H9 (cell line): ENCODE measurements around the gene OTUB2. TPM values are rescaled to one million over a fixed set of nuclear protein-coding genes. Genes with fewer than 3 reads are reported as not detected.

Source experiments
- DNase-seq: peaks from one replicate; pipeline ENCODE4 v3.0.0-alpha.2; 2017
- H2AFZ ChIP-seq: one replicate; pipeline ENCODE4 v1.6.1; 2013; ENCODE audit warnings: mild to moderate bottlenecking, low read length, control low read depth, moderate library complexity
- H2AK5ac ChIP-seq: 2 replicates; pipeline ENCODE4 v1.6.1; 2013; ENCODE audit warnings: low read length, control low read depth, mixed read lengths; ENCODE audit not compliant: insufficient read length
- H2BK120ac ChIP-seq: one replicate; pipeline ENCODE4 v1.6.1; 2013; ENCODE audit warnings: low read depth, mild to moderate bottlenecking, low read length, control low read depth, inconsistent platforms; ENCODE audit not compliant: poor library complexity, severe bottlenecking
- H2BK12ac ChIP-seq: 2 replicates; pipeline ENCODE4 v1.6.1; 2013; ENCODE audit warnings: low read length, control low read depth, mixed read lengths, low read depth; ENCODE audit not compliant: insufficient read length
- H2BK15ac ChIP-seq: 2 replicates; pipeline ENCODE4 v1.6.1; 2013; ENCODE audit warnings: low read depth, low read length, control low read depth
- H2BK20ac ChIP-seq: one replicate; pipeline ENCODE4 v1.6.1; 2013; ENCODE audit warnings: low read depth, mild to moderate bottlenecking, low read length, control low read depth, inconsistent platforms; ENCODE audit not compliant: poor library complexity, severe bottlenecking
- H2BK5ac ChIP-seq: 2 replicates; pipeline ENCODE4 v1.6.1; 2013; ENCODE audit warnings: low read length, control low read depth, mixed read lengths; ENCODE audit not compliant: insufficient read length
- H3K14ac ChIP-seq: 2 replicates; pipeline ENCODE4 v1.6.1; 2013; ENCODE audit warnings: low read length, control low read depth; ENCODE audit not compliant: insufficient read depth
- H3K18ac ChIP-seq: 2 replicates; pipeline ENCODE4 v1.6.1; 2013; ENCODE audit warnings: low read depth, mild to moderate bottlenecking, mixed read lengths, low read length, control low read depth; ENCODE audit not compliant: insufficient read length
- H3K23ac ChIP-seq: 2 replicates; pipeline ENCODE4 v1.6.1; 2013; ENCODE audit warnings: low read length, control low read depth, mixed read lengths, low read depth; ENCODE audit not compliant: insufficient read length
- H3K23me2 ChIP-seq: 2 replicates; pipeline ENCODE4 v1.6.1; 2013; ENCODE audit warnings: low read depth, mild to moderate bottlenecking, mixed read lengths, low read length, control low read depth; ENCODE audit not compliant: insufficient read length, poor library complexity, severe bottlenecking
- H3K27ac ChIP-seq: 2 replicates; pipeline ENCODE4 v1.5.1; 2013; ENCODE audit warnings: low read length, control low read depth, mixed read lengths, low read depth; ENCODE audit not compliant: insufficient read length
- H3K27me3 ChIP-seq: 2 replicates; pipeline ENCODE4 v1.6.1; 2013; ENCODE audit warnings: low read length, control low read depth, inconsistent platforms; ENCODE audit not compliant: insufficient read depth
- H3K4ac ChIP-seq: 2 replicates; pipeline ENCODE4 v1.6.1; 2013; ENCODE audit warnings: low read depth, mild to moderate bottlenecking, control low read depth, inconsistent platforms, low read length, moderate library complexity
- H3K4me1 ChIP-seq: 2 replicates; pipeline ENCODE4 v1.6.1; 2013; ENCODE audit warnings: low read length, control low read depth, inconsistent platforms; ENCODE audit not compliant: insufficient read depth
- H3K4me2 ChIP-seq: 2 replicates; pipeline ENCODE4 v1.6.1; 2013; ENCODE audit warnings: low read length, control low read depth, mixed read lengths; ENCODE audit not compliant: insufficient read length, insufficient read depth
- H3K56ac ChIP-seq: 2 replicates; pipeline ENCODE4 v1.6.1; 2013; ENCODE audit warnings: low read depth, mild to moderate bottlenecking, mixed read lengths, low read length, control low read depth; ENCODE audit not compliant: insufficient read length
- H3K79me1 ChIP-seq: 2 replicates; pipeline ENCODE4 v1.6.1; 2013; ENCODE audit warnings: low read depth, mild to moderate bottlenecking, moderate library complexity, low read length, control low read depth, inconsistent platforms; ENCODE audit not compliant: insufficient read depth, poor library complexity, severe bottlenecking
- H3K79me2 ChIP-seq: 2 replicates; pipeline ENCODE4 v1.6.1; 2013; ENCODE audit warnings: low read length, control low read depth, inconsistent platforms; ENCODE audit not compliant: insufficient read depth
- H3K9ac ChIP-seq: 2 replicates; pipeline ENCODE4 v1.6.1; 2013; ENCODE audit warnings: low read length, control low read depth, mixed read lengths; ENCODE audit not compliant: insufficient read length; ENCODE audit errors: extremely low read depth
- H3K9me3 ChIP-seq: one replicate; pipeline ENCODE4 v1.6.1; 2013; ENCODE audit warnings: low read depth, low read length, inconsistent platforms; ENCODE audit not compliant: control insufficient read depth
- H3T11ph ChIP-seq: one replicate; pipeline ENCODE4 v1.6.1; 2013; ENCODE audit warnings: mild to moderate bottlenecking, low read length, control low read depth, inconsistent platforms
- H4K20me1 ChIP-seq: one replicate; pipeline ENCODE4 v1.6.1; 2013; ENCODE audit not compliant: control insufficient read depth, insufficient read length, insufficient read depth
- H4K5ac ChIP-seq: 2 replicates; pipeline ENCODE4 v1.6.1; 2013; ENCODE audit warnings: low read depth, mild to moderate bottlenecking, mixed read lengths, low read length, control low read depth; ENCODE audit not compliant: insufficient read length
- H4K8ac ChIP-seq: replicated peaks from 2 replicates; pipeline ENCODE4 v1.6.1; 2013; ENCODE audit warnings: low read length, control low read depth, mixed read lengths, low read depth; ENCODE audit not compliant: insufficient read length
- H4K91ac ChIP-seq: 2 replicates; pipeline ENCODE4 v1.6.1; 2013; ENCODE audit warnings: low read depth, mild to moderate bottlenecking, moderate library complexity, mixed read lengths, low read length, control low read depth; ENCODE audit not compliant: insufficient read length
- H3K27ac Mint-ChIP-seq, 3 experiments: 2 replicates in 2 of 3; 3 replicates in 1 of 3; pipeline ENCODE4 v1.8.0; 2020 to 2021; ENCODE audit warnings: mixed read lengths in 3 of 3, mild to moderate bottlenecking in 1 of 3, moderate library complexity in 1 of 3
- H3K27me3 Mint-ChIP-seq: 2 replicates; pipeline ENCODE4 v1.8.0; 2021; ENCODE audit warnings: low read depth, mild to moderate bottlenecking, moderate library complexity, mixed read lengths
- H3K36me3 Mint-ChIP-seq, 3 experiments: 2 replicates in 2 of 3; 3 replicates in 1 of 3; pipeline ENCODE4 v1.8.0; 2020 to 2021; ENCODE audit warnings: low read depth in 3 of 3, mixed read lengths in 3 of 3; ENCODE audit not compliant: insufficient read depth in 1 of 3
- H3K4me1 Mint-ChIP-seq, 2 experiments: 2 replicates each; pipeline ENCODE4 v1.8.0; 2020; ENCODE audit warnings: mixed read lengths in 2 of 2
- H3K4me3 Mint-ChIP-seq, 2 experiments: 2 replicates in 1 of 2; 3 replicates in 1 of 2; pipeline ENCODE4 v1.8.0; 2020 to 2021; ENCODE audit warnings: mild to moderate bottlenecking in 2 of 2, mixed read lengths in 2 of 2, moderate library complexity in 1 of 2
- H3K9me3 Mint-ChIP-seq, 2 experiments: 2 replicates in 1 of 2; 3 replicates in 1 of 2; pipeline ENCODE4 v1.8.0; 2020; ENCODE audit warnings: mild to moderate bottlenecking in 2 of 2, mixed read lengths in 2 of 2, moderate library complexity in 1 of 2
- WGBS: extraction: QIAGEN DNeasy Blood & Tissue Kit; methylation state at CpG from one replicate; pipeline ENCODE4 v1.1.7; 2013; ENCODE audit warnings: missing lambda C conversion rate, low lambda C conversion rate, mixed read lengths; ENCODE audit not compliant: insufficient read length; ENCODE audit errors: extremely low coverage; 5-methylcytosine and 5-hydroxymethylcytosine counted together
- total RNA-seq: library from RNA; stranded (reverse); gene quantifications from 2 replicates; pipeline ENCODE4 v1.2.1, GENCODE V29; 2021
- TF ChIP-seq, protein P1 (sequence below): fragments of 200-600 bp; sonication (generic); conservative IDR thresholded peaks from 3 replicates; pipeline ENCODE4 v1.8.0; 2021; ENCODE audit warnings: antibody characterized with exemption, mild to moderate bottlenecking

The OTUB2 gene
- total RNA-seq, 1 experiment from 2014 or later = 3.6 TPM

GRCh38 chr14:93978735-93979134 lies 47.4 kb upstream of the OTUB2 start:
- Histone ChIP-seq H3K23me2 (no peaks in the 10 kb centered on the region), H4K20me1 (no peaks in the 10 kb centered on the region), H3K27me3 (no peaks in the 10 kb centered on the region), H2BK5ac (no peak overlapping the region), H3K4me1 (no peaks in the 10 kb centered on the region; the same call in 1 of the 2 replicates), H2BK12ac (no peak overlapping the region), H3K27ac (no peak overlapping the region), H3K23ac (no peak overlapping the region), H3K9ac (no peak overlapping the region), H3K14ac (no peak overlapping the region), H2BK20ac (no peak overlapping the region), H3K9me3 (no peaks in the 10 kb centered on the region), H3K56ac (no peak overlapping the region), H3K79me1 (no peaks in the 10 kb centered on the region), H2AFZ (no peak overlapping the region), H3K4ac (no peak overlapping the region), H2BK15ac (no peak overlapping the region), H3K79me2 (no peaks in the 10 kb centered on the region), H2BK120ac (no peak overlapping the region), H4K5ac (no peak overlapping the region), H2AK5ac (no peak overlapping the region), H4K91ac (no peak overlapping the region), H3K18ac (no peak overlapping the region), H3T11ph (no peak overlapping the region), H3K4me2 (no peak overlapping the region), H4K8ac (no peak overlapping the region)
- TF ChIP-seq, protein P1, sequence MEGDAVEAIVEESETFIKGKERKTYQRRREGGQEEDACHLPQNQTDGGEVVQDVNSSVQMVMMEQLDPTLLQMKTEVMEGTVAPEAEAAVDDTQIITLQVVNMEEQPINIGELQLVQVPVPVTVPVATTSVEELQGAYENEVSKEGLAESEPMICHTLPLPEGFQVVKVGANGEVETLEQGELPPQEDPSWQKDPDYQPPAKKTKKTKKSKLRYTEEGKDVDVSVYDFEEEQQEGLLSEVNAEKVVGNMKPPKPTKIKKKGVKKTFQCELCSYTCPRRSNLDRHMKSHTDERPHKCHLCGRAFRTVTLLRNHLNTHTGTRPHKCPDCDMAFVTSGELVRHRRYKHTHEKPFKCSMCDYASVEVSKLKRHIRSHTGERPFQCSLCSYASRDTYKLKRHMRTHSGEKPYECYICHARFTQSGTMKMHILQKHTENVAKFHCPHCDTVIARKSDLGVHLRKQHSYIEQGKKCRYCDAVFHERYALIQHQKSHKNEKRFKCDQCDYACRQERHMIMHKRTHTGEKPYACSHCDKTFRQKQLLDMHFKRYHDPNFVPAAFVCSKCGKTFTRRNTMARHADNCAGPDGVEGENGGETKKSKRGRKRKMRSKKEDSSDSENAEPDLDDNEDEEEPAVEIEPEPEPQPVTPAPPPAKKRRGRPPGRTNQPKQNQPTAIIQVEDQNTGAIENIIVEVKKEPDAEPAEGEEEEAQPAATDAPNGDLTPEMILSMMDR = no peak
- no peak overlapping the region for H3K4me3 Mint-ChIP-seq
- peaks cover 2% of the 10 kb centered on the region; the same call in 1 of the 2 replicates for H3K27me3 Mint-ChIP-seq
- peaks cover 17 to 40% of the 10 kb centered on the region in 2 experiments for H3K4me1 Mint-ChIP-seq
- H3K9me3 Mint-ChIP-seq = no peaks in the 10 kb centered on the region
- no peaks in the 10 kb centered on the region for H3K36me3 Mint-ChIP-seq
- WGBS = no CpG with 5 or more reads among the region's 4 CpGs
- no peak overlapping the region for H3K27ac Mint-ChIP-seq
- DNase-seq = no peak
